GM23338 (cell line): Measurements from ENCODE around the gene NID1. TPM values are rescaled to one million over a fixed set of nuclear protein-coding genes. Genes with fewer than 3 reads are reported as not detected.

ENCODE experiments used
- ATAC-seq: fragments of 200-7000 bp; cut with Tn5 transposase; 3 replicates; pipeline ENCODE4 v1.9.1; 2020
- DNase-seq: peaks from one replicate; pipeline ENCODE4 v3.0.0-alpha.2; 2015; ENCODE audit warnings: low spot score
- H2AFZ ChIP-seq: fragments of 200-600 bp; sonication (generic); 2 replicates; pipeline ENCODE4 v1.8.0; 2016; ENCODE audit warnings: antibody characterized with exemption, mild to moderate bottlenecking, moderate library complexity
- H3F3A ChIP-seq: fragments of 200-600 bp; sonication (generic); replicated peaks from 2 replicates; pipeline ENCODE4 v1.8.0; 2017; ENCODE audit warnings: antibody characterized with exemption, mixed run types, low read depth
- H3K27ac ChIP-seq: fragments of 200-600 bp; sonication (generic); 2 replicates; pipeline ENCODE4 v1.6.1; 2016; ENCODE audit warnings: low read depth
- H3K27me3 ChIP-seq: fragments of 200-600 bp; sonication (generic); 2 replicates; pipeline ENCODE4 v1.8.0; 2016; ENCODE audit warnings: mild to moderate bottlenecking, mixed run types, moderate library complexity; ENCODE audit not compliant: insufficient read depth
- H3K36me3 ChIP-seq: fragments of 200-600 bp; sonication (generic); 2 replicates; pipeline ENCODE4 v1.8.0; 2016; ENCODE audit warnings: mild to moderate bottlenecking; ENCODE audit not compliant: insufficient read depth
- H3K4me1 ChIP-seq: fragments of 200-600 bp; sonication (generic); 2 replicates; pipeline ENCODE4 v1.8.0; 2016; ENCODE audit warnings: mild to moderate bottlenecking, moderate library complexity; ENCODE audit not compliant: insufficient read depth
- H3K4me2 ChIP-seq: fragments of 200-600 bp; sonication (generic); 2 replicates; pipeline ENCODE4 v1.7.1; 2017; ENCODE audit warnings: mixed run types
- H3K4me3 ChIP-seq: fragments of 200-600 bp; sonication (generic); 2 replicates; pipeline ENCODE4 v1.6.1; 2016; ENCODE audit warnings: mixed run types
- H3K79me2 ChIP-seq: fragments of 200-600 bp; sonication (generic); replicated peaks from 2 replicates; pipeline ENCODE4 v1.8.0; 2017; ENCODE audit warnings: mild to moderate bottlenecking; ENCODE audit not compliant: insufficient read depth
- H3K9me2 ChIP-seq: fragments of 200-600 bp; sonication (generic); 2 replicates; pipeline ENCODE4 v1.8.0; 2017; ENCODE audit not compliant: insufficient read depth
- H4K20me1 ChIP-seq: fragments of 200-600 bp; sonication (generic); replicated peaks from 2 replicates; pipeline ENCODE4 v1.8.0; 2017; ENCODE audit warnings: mild to moderate bottlenecking; ENCODE audit not compliant: insufficient read depth
- H3K27ac Mint-ChIP-seq: 2 replicates; pipeline ENCODE4 v1.8.0; 2020; ENCODE audit warnings: inconsistent platforms, mild to moderate bottlenecking, moderate library complexity, mixed read lengths
- H3K27me3 Mint-ChIP-seq: 3 replicates; pipeline ENCODE4 v1.8.0; 2022; ENCODE audit warnings: low read depth, mild to moderate bottlenecking, moderate library complexity, mixed read lengths, inconsistent platforms; ENCODE audit not compliant: insufficient read depth, poor library complexity
- H3K36me3 Mint-ChIP-seq: 3 replicates; pipeline ENCODE4 v1.8.0; 2021; ENCODE audit warnings: low read depth, mild to moderate bottlenecking, inconsistent platforms, moderate library complexity, mixed read lengths
- H3K4me1 Mint-ChIP-seq: 3 replicates; pipeline ENCODE4 v1.8.0; 2020; ENCODE audit warnings: mild to moderate bottlenecking, inconsistent platforms, mixed read lengths
- H3K4me3 Mint-ChIP-seq: 3 replicates; pipeline ENCODE4 v1.8.0; 2021; ENCODE audit warnings: moderate library complexity, mild to moderate bottlenecking, inconsistent platforms, mixed read lengths
- H3K9me3 Mint-ChIP-seq: 3 replicates; pipeline ENCODE4 v1.8.0; 2020; ENCODE audit warnings: moderate library complexity, mild to moderate bottlenecking, inconsistent platforms, mixed read lengths
- CREB1 ChIP-seq: fragments of 250-450 bp; sonication (Bioruptor Pico); IDR thresholded peaks from 2 replicates; pipeline ENCODE4 v1.5.0; 2020; ENCODE audit warnings: low read depth, mild to moderate bottlenecking, moderate library complexity
- EZH2 ChIP-seq: fragments of 200-600 bp; sonication (generic); IDR thresholded peaks from one replicate; pipeline ENCODE4 v1.8.0; 2017; ENCODE audit warnings: antibody characterized with exemption, mild to moderate bottlenecking, low read depth; ENCODE audit not compliant: unreplicated experiment
- JUNB ChIP-seq: IDR thresholded peaks from one replicate; pipeline ENCODE4 v1.6.1; 2016; ENCODE audit warnings: antibody characterized with exemption; ENCODE audit not compliant: unreplicated experiment
- NANOG ChIP-seq: IDR thresholded peaks from 2 replicates; pipeline ENCODE4 v1.6.1; 2016; ENCODE audit warnings: antibody characterized with exemption, borderline replicate concordance
- POLR2AphosphoS5 ChIP-seq: IDR thresholded peaks from 2 replicates; pipeline ENCODE4 v1.6.1; 2016; ENCODE audit warnings: antibody characterized with exemption, low read depth
- STAT1 ChIP-seq: IDR thresholded peaks from one replicate; pipeline ENCODE4 v1.6.1; 2016; ENCODE audit warnings: antibody characterized with exemption; ENCODE audit not compliant: unreplicated experiment
- ZNF331 ChIP-seq: fragments of 250-450 bp; sonication (Bioruptor Pico); IDR thresholded peaks from 2 replicates; pipeline ENCODE4 v1.5.0; 2020; ENCODE audit warnings: low read depth, mild to moderate bottlenecking, moderate library complexity
- ZNF462 ChIP-seq: fragments of 250-450 bp; sonication (Bioruptor Pico); IDR thresholded peaks from 2 replicates; pipeline ENCODE4 v1.5.0; 2020; ENCODE audit warnings: mild to moderate bottlenecking, moderate library complexity
- polyA plus RNA-seq: library from polyadenylated mRNA; unstranded; fragments of >200 nt; fragmentation: Nextera tagmentation; extraction: Ambion mirVana; gene quantifications from 2 replicates; pipeline ENCODE4 v1.2.1, GENCODE V29; 2016
- total RNA-seq: library from RNA; depleted of rRNA; stranded (reverse); fragments of >200 nt; shearing (Covaris generic); gene quantifications from 2 replicates; pipeline ENCODE4 v1.2.3, GENCODE V29; 2014
- TF ChIP-seq, protein P1 (sequence below): IDR thresholded peaks from 2 replicates; pipeline ENCODE4 v1.6.1; 2016; ENCODE audit warnings: antibody characterized with exemption
- TF ChIP-seq, protein P2 (sequence below), 2 experiments: fragments of 200-600 bp in 1 of 2; sonication (generic) in 1 of 2; conservative IDR thresholded peaks; 2 replicates each; pipeline versions ENCODE4 v1.5.1 to v1.6.1; 2016 to 2017; ENCODE audit warnings: antibody characterized with exemption in 2 of 2, low read depth in 2 of 2, mild to moderate bottlenecking in 2 of 2, moderate library complexity in 1 of 2

Gene NID1
- total and polyA plus RNA-seq, 2 experiments from 2014 or later, result 7.1 to 32.5 TPM

DNA sequence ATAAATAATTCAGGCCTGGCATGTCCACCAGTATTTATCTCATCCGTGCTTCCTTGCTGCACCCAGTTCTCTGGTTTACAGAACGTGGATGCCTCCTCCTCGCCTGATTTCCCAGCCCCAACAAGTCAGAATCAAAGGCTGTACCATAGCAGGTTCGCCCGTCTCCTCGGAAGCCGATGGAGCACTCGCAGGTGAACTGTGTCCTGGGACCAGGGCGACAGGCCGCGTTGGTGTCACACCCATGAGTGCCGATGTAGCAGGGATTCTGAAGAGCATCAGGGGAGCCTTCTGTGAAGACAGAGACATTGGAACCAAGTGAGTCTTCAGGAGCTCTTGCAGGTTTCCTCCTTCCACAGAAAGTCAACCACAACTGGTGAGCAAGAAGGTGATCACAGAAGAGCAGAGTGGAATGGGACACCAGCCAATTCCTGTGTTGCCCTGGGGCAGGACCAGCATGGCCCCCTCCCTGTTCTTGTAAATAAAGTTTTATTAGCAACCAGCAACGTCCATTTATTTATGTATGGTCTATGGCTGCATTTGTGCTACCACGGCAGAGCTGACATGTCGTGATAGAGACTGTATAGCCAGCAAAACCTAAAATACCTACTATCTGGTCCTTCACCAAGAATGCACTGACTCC lies 40.8 kb downstream of the NID1 start:
- H3K4me3 Mint-ChIP-seq, result no peak overlapping the region
- no peaks in the 10 kb centered on the region for H3F3A ChIP-seq
- DNase-seq, result no peak
- ATAC-seq, result no peak
- no peaks in the 10 kb centered on the region for H3K79me2 ChIP-seq
- H3K4me2 ChIP-seq, result no peak overlapping the region
- no peaks in the 10 kb centered on the region for H3K27me3 Mint-ChIP-seq
- H3K27me3 ChIP-seq, result no peaks in the 10 kb centered on the region
- no peaks in the 10 kb centered on the region for H3K9me2 ChIP-seq
- TF ChIP-seq, protein P1, sequence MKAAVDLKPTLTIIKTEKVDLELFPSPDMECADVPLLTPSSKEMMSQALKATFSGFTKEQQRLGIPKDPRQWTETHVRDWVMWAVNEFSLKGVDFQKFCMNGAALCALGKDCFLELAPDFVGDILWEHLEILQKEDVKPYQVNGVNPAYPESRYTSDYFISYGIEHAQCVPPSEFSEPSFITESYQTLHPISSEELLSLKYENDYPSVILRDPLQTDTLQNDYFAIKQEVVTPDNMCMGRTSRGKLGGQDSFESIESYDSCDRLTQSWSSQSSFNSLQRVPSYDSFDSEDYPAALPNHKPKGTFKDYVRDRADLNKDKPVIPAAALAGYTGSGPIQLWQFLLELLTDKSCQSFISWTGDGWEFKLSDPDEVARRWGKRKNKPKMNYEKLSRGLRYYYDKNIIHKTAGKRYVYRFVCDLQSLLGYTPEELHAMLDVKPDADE, result no peak
- TF ChIP-seq EZH2 (no peak), ZNF462 (CRISPR knock-in tag) (no peak), STAT1 (no peak), ZNF331 (CRISPR knock-in tag) (no peak), POLR2AphosphoS5 (no peak), CREB1 (no peak), NANOG (no peak), JUNB (no peak)
- TF ChIP-seq, protein P2, sequence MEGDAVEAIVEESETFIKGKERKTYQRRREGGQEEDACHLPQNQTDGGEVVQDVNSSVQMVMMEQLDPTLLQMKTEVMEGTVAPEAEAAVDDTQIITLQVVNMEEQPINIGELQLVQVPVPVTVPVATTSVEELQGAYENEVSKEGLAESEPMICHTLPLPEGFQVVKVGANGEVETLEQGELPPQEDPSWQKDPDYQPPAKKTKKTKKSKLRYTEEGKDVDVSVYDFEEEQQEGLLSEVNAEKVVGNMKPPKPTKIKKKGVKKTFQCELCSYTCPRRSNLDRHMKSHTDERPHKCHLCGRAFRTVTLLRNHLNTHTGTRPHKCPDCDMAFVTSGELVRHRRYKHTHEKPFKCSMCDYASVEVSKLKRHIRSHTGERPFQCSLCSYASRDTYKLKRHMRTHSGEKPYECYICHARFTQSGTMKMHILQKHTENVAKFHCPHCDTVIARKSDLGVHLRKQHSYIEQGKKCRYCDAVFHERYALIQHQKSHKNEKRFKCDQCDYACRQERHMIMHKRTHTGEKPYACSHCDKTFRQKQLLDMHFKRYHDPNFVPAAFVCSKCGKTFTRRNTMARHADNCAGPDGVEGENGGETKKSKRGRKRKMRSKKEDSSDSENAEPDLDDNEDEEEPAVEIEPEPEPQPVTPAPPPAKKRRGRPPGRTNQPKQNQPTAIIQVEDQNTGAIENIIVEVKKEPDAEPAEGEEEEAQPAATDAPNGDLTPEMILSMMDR (conservative IDR thresholded peaks at IDR 0.05; ENCODE audit: low read depth in 2 of 2), result no peak
- H3K4me1 ChIP-seq, result no peaks in the 10 kb centered on the region
- no peak overlapping the region for H3K27ac Mint-ChIP-seq
- no peaks in the 10 kb centered on the region for H4K20me1 ChIP-seq
- peaks cover 12% of the 10 kb centered on the region; the same call in 2 of the 3 replicates for H3K36me3 Mint-ChIP-seq
- H3K9me3 Mint-ChIP-seq, result no peaks in the 10 kb centered on the region
- no peaks in the 10 kb centered on the region for H3K4me1 Mint-ChIP-seq
- H2AFZ ChIP-seq, result no peak overlapping the region
- H3K27ac ChIP-seq, result no peak overlapping the region
- H3K4me3 ChIP-seq, result no peak overlapping the region
- 0 out of 2 replicates have a peak, but pooled peaks cover 2% of the 10 kb centered on the region for H3K36me3 ChIP-seq
